A549 (cell line): ENCODE measurements around the gene NR4A1. TPM values are rescaled to one million over a fixed set of nuclear protein-coding genes. Genes with fewer than 3 reads are reported as not detected.

Experiments used
- ATAC-seq, 2 experiments: fragments of 200-7000 bp in 1 of 2; fragments of >200 bp in 1 of 2; cut with Nextera tagmentation in 1 of 2; cut with Tn5 transposase in 1 of 2; 3 replicates each; pipeline versions ENCODE4 v1.8.0 to v1.9.1; 2018 to 2020; ENCODE audit warnings: mild to moderate bottlenecking in 1 of 2, moderate library complexity in 1 of 2
- CTCF ChIA-PET: fragments of 300-600 bp; sonication (Branson Sonifier 250); formaldehyde crosslinking; extraction: SDS; loops from one replicate; lab custom pipeline; 2021; ENCODE audit warnings: antibody characterized with exemption, inconsistent platforms; lab: Yijun Ruan, JAX
- POLR2A ChIA-PET: fragments of 350-600 bp; formaldehyde crosslinking; extraction: SDS; loops from one replicate; lab custom pipeline; 2021; ENCODE audit warnings: antibody characterized with exemption, inconsistent platforms; lab: Yijun Ruan, JAX
- DNase-seq, 2 experiments: peaks; one replicate each; pipeline versions ENCODE4 v3.0.0 to v3.0.0-alpha.2; 2011 to 2016; ENCODE audit warnings: low read depth in 1 of 2, low spot score in 1 of 2
- FAIRE-seq: peaks from 2 replicates; lab custom pipeline; 2011; peaks lifted over from hg19 to GRCh38; lab: Jason Lieb, UNC
- H3K27ac ChIP-seq, 2 experiments: fragments of >200 bp; sonication (Bioruptor Twin); formaldehyde crosslinking; 3 replicates each; pipeline ENCODE4 v1.5.1; 2016 to 2017
- H3K4me1 ChIP-seq: fragments of >200 bp; sonication (Bioruptor Twin); formaldehyde crosslinking; 3 replicates; pipeline ENCODE4 v1.6.1; 2016
- H3K4me2 ChIP-seq: fragments of >200 bp; sonication (Bioruptor Twin); formaldehyde crosslinking; 3 replicates; pipeline ENCODE4 v1.6.1; 2016
- H3K4me3 ChIP-seq: fragments of >200 bp; sonication (Bioruptor Twin); formaldehyde crosslinking; 3 replicates; pipeline ENCODE4 v1.5.1; 2016
- H3K9me3 ChIP-seq: fragments of >200 bp; sonication (Bioruptor Twin); formaldehyde crosslinking; 3 replicates; pipeline ENCODE4 v1.6.1; 2016
- ATOH8 ChIP-seq: fragments of 250-450 bp; sonication (Bioruptor Pico); IDR thresholded peaks from 2 replicates; pipeline ENCODE4 v1.5.0; 2020; ENCODE audit warnings: low read depth, mild to moderate bottlenecking, moderate library complexity
- ELK1 ChIP-seq: fragments of 150-350 bp; IDR thresholded peaks from 2 replicates; pipeline ENCODE4 v1.6.1; 2014; ENCODE audit warnings: low read depth, mild to moderate bottlenecking, low read length
- ESRRA ChIP-seq: fragments of 150-350 bp; IDR thresholded peaks from 2 replicates; pipeline ENCODE4 v1.6.1; 2014; ENCODE audit warnings: mild to moderate bottlenecking, low read length, borderline replicate concordance
- HOXA7 ChIP-seq: fragments of 250-450 bp; sonication (Bioruptor Pico); IDR thresholded peaks from 2 replicates; pipeline ENCODE4 v1.5.0; 2020; ENCODE audit warnings: mild to moderate bottlenecking, moderate library complexity
- JUNB ChIP-seq: fragments of >200 bp; sonication (Bioruptor Twin); formaldehyde crosslinking; IDR thresholded peaks from 2 replicates; pipeline ENCODE4 v1.6.1; 2016
- REST ChIP-seq: fragments of 200-600 bp; sonication (generic); IDR thresholded peaks from 2 replicates; pipeline ENCODE4 v1.6.1; 2016; ENCODE audit warnings: antibody characterized with exemption, mild to moderate bottlenecking, moderate library complexity
- SREBF2 ChIP-seq: fragments of 450-650 bp; IDR thresholded peaks from 2 replicates; pipeline ENCODE4 v1.6.1; 2014; ENCODE audit warnings: mild to moderate bottlenecking, moderate library complexity
- TFCP2L1 ChIP-seq: fragments of 250-450 bp; sonication (Bioruptor Pico); IDR thresholded peaks from 2 replicates; pipeline ENCODE4 v1.5.0; 2021; ENCODE audit warnings: mild to moderate bottlenecking
- WGBS: methylation state at CpG from one replicate; pipeline ENCODE4 v1.1.6; 2017; ENCODE audit errors: missing lambda C conversion rate; 5-methylcytosine and 5-hydroxymethylcytosine counted together
- polyA plus RNA-seq, 4 experiments: library from polyadenylated mRNA; depleted of rRNA in 3 of 4; stranded (reverse); fragments of >200 nt; fragmentation: RNase III in 1 of 4; extraction: RNeasy Plus Mini Kit Qiagen cat#74134 plus additional on column Dnase treatment in 1 of 4; gene quantifications; 2 replicates in 3 of 4; 3 replicates in 1 of 4; pipeline ENCODE4 v1.2.3, GENCODE V29; 2011 to 2017
- TF ChIP-seq, protein P1 (sequence below): IDR thresholded peaks from 2 replicates; pipeline ENCODE4 v1.6.1; 2012
- TF ChIP-seq, protein P2 (sequence below): fragments of >200 bp; sonication (Bioruptor Twin); formaldehyde crosslinking; IDR thresholded peaks from 2 replicates; pipeline ENCODE4 v1.6.1; 2016
- TF ChIP-seq, protein P3 (sequence below): fragments of 250-450 bp; sonication (Bioruptor Pico); IDR thresholded peaks from 2 replicates; pipeline ENCODE4 v1.5.0; 2021; ENCODE audit warnings: mild to moderate bottlenecking, moderate library complexity, borderline replicate concordance

The NR4A1 gene
- polyA plus RNA-seq, 2 of the 4 experiments (the other 2 are of a cell fraction) = 39.6 to 89.6 TPM

- TF ChIP-seq, protein P1, sequence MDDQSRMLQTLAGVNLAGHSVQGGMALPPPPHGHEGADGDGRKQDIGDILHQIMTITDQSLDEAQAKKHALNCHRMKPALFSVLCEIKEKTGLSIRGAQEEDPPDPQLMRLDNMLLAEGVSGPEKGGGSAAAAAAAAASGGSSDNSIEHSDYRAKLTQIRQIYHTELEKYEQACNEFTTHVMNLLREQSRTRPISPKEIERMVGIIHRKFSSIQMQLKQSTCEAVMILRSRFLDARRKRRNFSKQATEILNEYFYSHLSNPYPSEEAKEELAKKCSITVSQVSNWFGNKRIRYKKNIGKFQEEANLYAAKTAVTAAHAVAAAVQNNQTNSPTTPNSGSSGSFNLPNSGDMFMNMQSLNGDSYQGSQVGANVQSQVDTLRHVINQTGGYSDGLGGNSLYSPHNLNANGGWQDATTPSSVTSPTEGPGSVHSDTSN = no peak
- TF ChIP-seq SREBF2 (no peak), REST (peak; percentile 66; the same call in 1 of the 2 replicates), HOXA7 (CRISPR knock-in tag) (peak; percentile 100), TFCP2L1 (peak; percentile 99), ATOH8 (CRISPR knock-in tag) (no peak; the same call in 1 of the 2 replicates)
- TF ChIP-seq, protein P2, sequence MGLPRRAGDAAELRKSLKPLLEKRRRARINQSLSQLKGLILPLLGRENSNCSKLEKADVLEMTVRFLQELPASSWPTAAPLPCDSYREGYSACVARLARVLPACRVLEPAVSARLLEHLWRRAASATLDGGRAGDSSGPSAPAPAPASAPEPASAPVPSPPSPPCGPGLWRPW = no peak
- TF ChIP-seq, protein P3, sequence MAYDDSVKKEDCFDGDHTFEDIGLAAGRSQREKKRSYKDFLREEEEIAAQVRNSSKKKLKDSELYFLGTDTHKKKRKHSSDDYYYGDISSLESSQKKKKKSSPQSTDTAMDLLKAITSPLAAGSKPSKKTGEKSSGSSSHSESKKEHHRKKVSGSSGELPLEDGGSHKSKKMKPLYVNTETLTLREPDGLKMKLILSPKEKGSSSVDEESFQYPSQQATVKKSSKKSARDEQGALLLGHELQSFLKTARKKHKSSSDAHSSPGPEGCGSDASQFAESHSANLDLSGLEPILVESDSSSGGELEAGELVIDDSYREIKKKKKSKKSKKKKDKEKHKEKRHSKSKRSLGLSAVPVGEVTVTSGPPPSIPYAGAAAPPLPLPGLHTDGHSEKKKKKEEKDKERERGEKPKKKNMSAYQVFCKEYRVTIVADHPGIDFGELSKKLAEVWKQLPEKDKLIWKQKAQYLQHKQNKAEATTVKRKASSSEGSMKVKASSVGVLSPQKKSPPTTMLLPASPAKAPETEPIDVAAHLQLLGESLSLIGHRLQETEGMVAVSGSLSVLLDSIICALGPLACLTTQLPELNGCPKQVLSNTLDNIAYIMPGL = peak; percentile 98
- TF ChIP-seq, all 56 proteins: peak for 14
These were observed 8.6 kb downstream of the NR4A1 start (continued) for GRCh38 chr12:52059582-52060497.

DNA sequence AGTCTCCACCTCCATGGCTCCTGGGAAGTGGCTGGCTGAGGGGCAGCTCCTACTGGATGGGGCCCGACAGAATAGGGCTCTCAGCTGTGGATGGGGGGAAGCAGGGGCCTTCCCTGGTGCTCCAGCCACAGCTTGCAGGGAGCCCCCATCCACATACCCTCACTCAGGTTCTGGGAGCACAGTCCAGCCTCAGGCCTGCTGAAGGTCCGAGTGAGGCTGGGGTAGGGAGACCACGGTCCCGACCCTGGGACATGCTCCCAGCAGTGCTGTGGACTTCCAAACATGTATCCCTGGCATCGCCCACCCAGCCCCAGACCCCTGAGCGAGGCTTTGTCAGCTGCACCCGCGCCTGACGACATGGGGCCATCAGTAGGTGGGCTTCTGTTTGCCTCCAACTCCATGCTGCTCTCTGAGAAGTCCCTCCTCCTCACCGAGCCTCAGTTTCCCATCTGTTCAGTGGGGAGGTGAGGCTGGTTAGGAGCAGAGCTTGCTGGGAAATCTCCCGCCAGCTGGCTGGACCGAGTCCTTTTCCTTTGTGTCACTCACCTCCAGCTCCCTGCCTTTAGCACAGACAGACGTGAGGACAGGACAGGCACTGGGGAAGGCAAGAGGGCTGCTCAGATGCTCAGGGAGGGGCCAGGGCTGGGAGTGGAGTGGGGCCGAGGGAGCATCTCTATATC is 9.4 kb downstream of the NR4A1 start:
- DNase-seq (peak in 1 of 2 experiments; percentile 82), ATAC-seq (peak; percentile 28 to 31)
- Histone ChIP-seq H3K9me3 (no peaks in the 10 kb centered on the region), H3K4me1 (peaks cover 16% of the 10 kb centered on the region), H3K4me3 (no peak overlapping the region), H3K27ac (no peak overlapping the region)
- CTCF ChIA-PET = interaction anchor here (1.5 to 42.5 kb wide), 5 partner anchors 9 to 57 kb away, joined by 4 to 1730 read pairs (median 25); partner anchors contain the start of genes ATG101, NR4A1 and SMIM41
- no peak for TF ChIP-seq JUNB
- peak; percentile 67 for TF ChIP-seq TFCP2L1
- TF ChIP-seq, all 56 proteins: peak for 1
- WGBS = 76% methylated on average over 12 of the region's 14 CpGs
- no peak for FAIRE-seq
- no peak overlapping the region for H3K4me2 ChIP-seq
- POLR2A ChIA-PET = interaction anchor here (2.4 to 2.8 kb wide), 2 partner anchors 9 to 10 kb away, joined by 9 to 10 read pairs; partner anchors contain the start of genes ATG101 and NR4A1

- TF ChIP-seq TFCP2L1 (peak; percentile 54; the same call in 1 of the 2 replicates), ESRRA (0 out of 2 replicates have a peak, but pooled peaks have one; percentile 37), ELK1 (no peak)
- POLR2A ChIA-PET = interaction anchor here (2.4 to 2.8 kb wide), 2 partner anchors 8 to 11 kb away, joined by 9 to 10 read pairs; partner anchors contain the start of genes ATG101 and NR4A1
- peaks cover 16% of the 10 kb centered on the region for H3K4me1 ChIP-seq
- no peak overlapping the region for H3K4me2 ChIP-seq
- 72% methylated on average over 8 of the region's 12 CpGs for WGBS
- ATAC-seq (peak; percentile 1 to 3; a peak in 3 of 6 replicates), DNase-seq (peak in 1 of 2 experiments; percentile 50), FAIRE-seq (no peak)
- no peak overlapping the region for H3K4me3 ChIP-seq
- CTCF ChIA-PET = interaction anchor here (1.5 to 42.5 kb wide), 5 partner anchors 9 to 58 kb away, joined by 4 to 1730 read pairs (median 25); partner anchors contain the start of genes ATG101, NR4A1 and SMIM41
- H3K9me3 ChIP-seq = no peaks in the 10 kb centered on the region
- peak overlapping the region in 1 of 2 experiments; percentile 44; a peak in 2 of 6 replicates for H3K27ac ChIP-seq
These were observed 10.4 kb downstream of the NR4A1 start for GRCh38 chr12:52061470-52062166.
